Measurements from ENCODE around the gene TMEM163. TPM values are rescaled to one million over a fixed set of nuclear protein-coding genes. Genes with fewer than 3 reads are reported as not detected.

Gene TMEM163
- total and polyA plus RNA-seq, 2 of the 13 experiments (the other 11 are each of a cell fraction or from before 2014, with no cell fraction given) = 0.05 TPM; not detected in 1

- H3K9me3 ChIP-seq (ENCODE audit: low read length) = no peaks in the 10 kb centered on the region
- no peaks in the 10 kb centered on the region for H3K79me2 ChIP-seq (ENCODE audit: insufficient read depth, low read length)
- in situ Hi-C loops (cut with HindIII; ENCODE audit: extremely low pct_ligation_motif_present, low pct_unique_long_range_greater_than_20kb) = no loop called here
- DNase-seq (ENCODE audit: low spot score) = no peak
- no peak for ATAC-seq
- FAIRE-seq = no peak
- no peak overlapping the region for H3K27ac ChIP-seq (ENCODE audit: extremely low read length, insufficient read depth, low read length)
- no peak overlapping the region for H3K4me3 ChIP-seq (replicated peaks in 1 of 3; ENCODE audit: insufficient read depth in 1 of 3, low read depth in 2 of 3, low read length in 3 of 3)
- CTCF ChIA-PET (ENCODE audit: low intra/inter-chr PET ratio, low total read pairs) = no interaction called here
- no peak for TF ChIP-seq ZNF841 (CRISPR knock-in tag; IDR thresholded peaks at IDR 0.05; ENCODE audit: borderline replicate concordance)
- TF ChIP-seq SRF (IDR thresholded peaks at IDR 0.05; ENCODE audit: low read depth, low read length) = no peak
- no peak for TF ChIP-seq ZNF749 (CRISPR knock-in tag; IDR thresholded peaks at IDR 0.05; ENCODE audit: borderline replicate concordance)
- no peak for TF ChIP-seq ZNF562 (CRISPR knock-in tag; IDR thresholded peaks at IDR 0.05; ENCODE audit: borderline replicate concordance)
- no peak for TF ChIP-seq ARID3A (IDR thresholded peaks at IDR 0.05; ENCODE audit: low read depth, low read length)
- TF ChIP-seq FOXP1 (IDR thresholded peaks at IDR 0.05) = peak; percentile 44; the same call in 1 of the 2 replicates
- TF ChIP-seq FOXP1 (CRISPR knock-in tag; IDR thresholded peaks at IDR 0.05) = no peak
- no peak for TF ChIP-seq ZNF670 (CRISPR knock-in tag; IDR thresholded peaks at IDR 0.05; ENCODE audit: borderline replicate concordance)
- no peak for TF ChIP-seq ZBTB3 (CRISPR knock-in tag; IDR thresholded peaks at IDR 0.05; ENCODE audit: borderline replicate concordance, low read depth)
- peak; percentile 45; the same call in 1 of the 2 replicates for TF ChIP-seq CEBPB (IDR thresholded peaks at IDR 0.05; ENCODE audit: borderline replicate concordance, low read depth, low read length)
- no peak for TF ChIP-seq NCOA5 (CRISPR knock-in tag; IDR thresholded peaks at IDR 0.05)
- TF ChIP-seq TBX3 (IDR thresholded peaks at IDR 0.05; ENCODE audit: borderline replicate concordance) = no peak
- no peak for TF ChIP-seq SMARCE1 (IDR thresholded peaks at IDR 0.05; ENCODE audit: borderline replicate concordance)
- TF ChIP-seq RNF219 (CRISPR knock-in tag; IDR thresholded peaks at IDR 0.05) = no peak
- intact Hi-C loops (cut with micrococcal nuclease; ENCODE audit: unreplicated experiment) = no loop called here
- H2AFZ ChIP-seq (ENCODE audit: low read length) = no peak overlapping the region
- H3K36me3 ChIP-seq (replicated peaks in 1 of 2; ENCODE audit: control insufficient read depth in 1 of 2, insufficient read depth in 2 of 2, low read length in 2 of 2) = no peaks in the 10 kb centered on the region
- no peaks in the 10 kb centered on the region for H3K4me1 ChIP-seq (ENCODE audit: insufficient read depth, low read length)
- no peak overlapping the region for H3K9ac ChIP-seq (ENCODE audit: insufficient read depth, low read depth, low read length)
- no peaks in the 10 kb centered on the region for H4K20me1 ChIP-seq (ENCODE audit: insufficient read depth, low read length)
- no peak overlapping the region for H3K4me2 ChIP-seq (ENCODE audit: low read depth, low read length)
- POLR2A ChIA-PET = no interaction called here
- no TSS peak for BruUV-seq (replicated peaks)
- peaks cover 0 to 5% of the 10 kb centered on the region in 2 experiments; a peak in 1 of 5 replicates for H3K27me3 ChIP-seq (ENCODE audit: control insufficient read depth in 1 of 2, insufficient read depth in 2 of 2, low read length in 2 of 2)
Measured at GRCh38 chr2:134765987-134766386, 47.2 kb upstream of the TMEM163 start.

All from HepG2 (cell line).